Keratinocyte (primary cell): ENCODE results near the gene ATP1A1. TPM values are rescaled to one million over a fixed set of nuclear protein-coding genes. Genes with fewer than 3 reads are reported as not detected.

ENCODE experiments used
- DNase-seq: peaks from one replicate; pipeline ENCODE4 v3.0.0-alpha.2; 2011; ENCODE audit warnings: low read depth, missing footprints, low spot score
- FAIRE-seq: peaks from 2 replicates; lab custom pipeline; 2011; peaks lifted over from hg19 to GRCh38; lab: Jason Lieb, UNC
- H2AFZ ChIP-seq: 2 replicates; pipeline ENCODE4 v1.6.0; 2012; ENCODE audit warnings: low read length, control low read depth, inconsistent platforms; ENCODE audit not compliant: control insufficient read depth
- H3K27ac ChIP-seq: 2 replicates; pipeline ENCODE4 v1.5.1; 2011; ENCODE audit warnings: low read length; ENCODE audit not compliant: control insufficient read depth, insufficient read depth
- H3K27me3 ChIP-seq: 3 replicates; pipeline ENCODE4 v1.6.0; 2011; ENCODE audit warnings: low read length; ENCODE audit not compliant: control insufficient read depth, insufficient read depth; ENCODE audit errors: extremely low read depth
- H3K36me3 ChIP-seq, 2 experiments: 2 replicates in 1 of 2; 3 replicates in 1 of 2; pipeline ENCODE4 v1.5.1; 2011; ENCODE audit warnings: low read length in 2 of 2, mild to moderate bottlenecking in 1 of 2; ENCODE audit not compliant: control insufficient read depth in 2 of 2, insufficient read depth in 2 of 2; ENCODE audit errors: extremely low read depth in 1 of 2
- H3K4me1 ChIP-seq: 3 replicates; pipeline ENCODE4 v1.5.1; 2011; ENCODE audit warnings: low read length; ENCODE audit not compliant: control insufficient read depth, insufficient read depth; ENCODE audit errors: extremely low read depth
- H3K4me2 ChIP-seq: 3 replicates; pipeline ENCODE4 v1.6.0; 2011; ENCODE audit warnings: low read depth, low read length; ENCODE audit not compliant: control insufficient read depth, insufficient read depth; ENCODE audit errors: extremely low read depth
- H3K4me3 ChIP-seq, 3 experiments: fragments of 200-600 bp in 1 of 3; sonication (generic) in 1 of 3; 2 replicates in 2 of 3; 3 replicates in 1 of 3; pipeline ENCODE4 v1.5.1; 2011 to 2016; ENCODE audit warnings: low read length in 3 of 3, mild to moderate bottlenecking in 3 of 3, control low read depth in 2 of 3, inconsistent platforms in 1 of 3, low read depth in 1 of 3, mixed read lengths in 1 of 3, mixed run types in 1 of 3, moderate library complexity in 1 of 3; ENCODE audit not compliant: control insufficient read depth in 2 of 3, insufficient read depth in 2 of 3; ENCODE audit errors: extremely low read depth in 1 of 3
- H3K79me2 ChIP-seq: 2 replicates; pipeline ENCODE4 v1.6.0; 2012; ENCODE audit warnings: low read length; ENCODE audit not compliant: control insufficient read depth, insufficient read depth
- H3K9ac ChIP-seq: 3 replicates; pipeline ENCODE4 v1.6.0; 2011; ENCODE audit warnings: low read length; ENCODE audit not compliant: control insufficient read depth, insufficient read depth; ENCODE audit errors: extremely low read depth
- H3K9me1 ChIP-seq: 3 replicates; pipeline ENCODE4 v1.6.0; 2011; ENCODE audit warnings: low read length; ENCODE audit not compliant: control insufficient read depth, insufficient read depth; ENCODE audit errors: extremely low read depth
- H3K9me3 ChIP-seq: 2 replicates; pipeline ENCODE4 v1.5.1; 2012; ENCODE audit warnings: low read depth, low read length; ENCODE audit not compliant: control insufficient read depth
- H4K20me1 ChIP-seq: 3 replicates; pipeline ENCODE4 v1.6.0; 2011; ENCODE audit warnings: low read length; ENCODE audit not compliant: control insufficient read depth, insufficient read depth; ENCODE audit errors: extremely low read depth
- EZH2 ChIP-seq: IDR thresholded peaks from one replicate; pipeline ENCODE4 v1.6.1; 2012; ENCODE audit warnings: inconsistent platforms, mild to moderate bottlenecking, low read length, moderate library complexity
- dilution Hi-C: fragments of 300-500 bp; cut with MboI; formaldehyde crosslinking; loops from one replicate; pipeline ENCODE4 v1.7.0; 2020; ENCODE audit warnings: low sequenced_read_pairs; ENCODE audit not compliant: extremely low pct_ligation_motif_present
- polyA plus RNA-seq, 5 experiments: library from polyadenylated mRNA; depleted of rRNA in 3 of 5; stranded (reverse) in 3 of 5; stranded (forward) in 1 of 5; unstranded in 1 of 5; fragments of >200 nt; gene quantifications; 1 replicate in 1 of 5; 2 replicates in 3 of 5; 3 replicates in 1 of 5; pipeline versions ENCODE4 v1.2.1 to v1.2.3, GENCODE V29; 2011 to 2012; ENCODE audit warnings: missing spikeins in 2 of 5, low read depth in 1 of 5, low replicate concordance in 1 of 5
- TF ChIP-seq, protein P1 (sequence below), 3 experiments: IDR thresholded peaks in 1 of 3; conservative IDR thresholded peaks in 1 of 3; optimal IDR thresholded peaks in 1 of 3; 2 replicates in 2 of 3; 3 replicates in 1 of 3; pipeline versions ENCODE3 to v1.5.1; 2011; ENCODE audit warnings: low read length in 3 of 3, mild to moderate bottlenecking in 3 of 3, moderate library complexity in 2 of 3, control low read depth in 1 of 3, inconsistent platforms in 1 of 3; ENCODE audit not compliant: insufficient read depth in 2 of 3; ENCODE audit errors: extremely low read depth in 1 of 3

Gene ATP1A1
- polyA plus RNA-seq, 1 donor (not counting 4 experiments of a cell fraction or from before 2014, with no cell fraction given), result 357 TPM

DNA sequence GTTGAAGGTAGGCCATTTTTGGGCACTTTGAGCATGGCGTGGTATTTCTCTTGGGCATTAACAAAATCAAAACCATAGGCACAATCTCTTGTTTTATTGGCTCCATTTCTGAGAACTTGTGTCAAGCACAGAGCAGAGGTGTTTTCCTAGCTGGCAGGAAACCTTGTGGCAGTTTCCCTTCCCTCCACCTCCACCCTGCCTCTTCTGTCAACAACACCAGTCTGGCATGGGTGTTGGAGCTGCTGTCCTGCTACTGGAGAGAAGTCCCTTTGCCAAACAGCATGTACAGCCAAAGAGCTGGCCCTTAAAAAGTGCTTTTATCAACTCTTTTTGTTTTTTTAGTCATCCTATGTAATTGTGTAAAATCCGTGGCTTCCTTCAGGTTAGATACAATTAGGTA is 16.0 kb downstream of the ATP1A1 start:
- H3K79me2 ChIP-seq, result peaks cover 4% of the 10 kb centered on the region
- no peak for TF ChIP-seq EZH2
- TF ChIP-seq, protein P1, sequence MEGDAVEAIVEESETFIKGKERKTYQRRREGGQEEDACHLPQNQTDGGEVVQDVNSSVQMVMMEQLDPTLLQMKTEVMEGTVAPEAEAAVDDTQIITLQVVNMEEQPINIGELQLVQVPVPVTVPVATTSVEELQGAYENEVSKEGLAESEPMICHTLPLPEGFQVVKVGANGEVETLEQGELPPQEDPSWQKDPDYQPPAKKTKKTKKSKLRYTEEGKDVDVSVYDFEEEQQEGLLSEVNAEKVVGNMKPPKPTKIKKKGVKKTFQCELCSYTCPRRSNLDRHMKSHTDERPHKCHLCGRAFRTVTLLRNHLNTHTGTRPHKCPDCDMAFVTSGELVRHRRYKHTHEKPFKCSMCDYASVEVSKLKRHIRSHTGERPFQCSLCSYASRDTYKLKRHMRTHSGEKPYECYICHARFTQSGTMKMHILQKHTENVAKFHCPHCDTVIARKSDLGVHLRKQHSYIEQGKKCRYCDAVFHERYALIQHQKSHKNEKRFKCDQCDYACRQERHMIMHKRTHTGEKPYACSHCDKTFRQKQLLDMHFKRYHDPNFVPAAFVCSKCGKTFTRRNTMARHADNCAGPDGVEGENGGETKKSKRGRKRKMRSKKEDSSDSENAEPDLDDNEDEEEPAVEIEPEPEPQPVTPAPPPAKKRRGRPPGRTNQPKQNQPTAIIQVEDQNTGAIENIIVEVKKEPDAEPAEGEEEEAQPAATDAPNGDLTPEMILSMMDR (optimal IDR thresholded peaks at IDR 0.05 in 1 of 3, IDR thresholded peaks at IDR 0.05 in 1 of 3, conservative IDR thresholded peaks at IDR 0.05 in 1 of 3; ENCODE audit: extremely low read depth in 1 of 3, insufficient read depth in 2 of 3, low read length in 3 of 3), result no peak
- peaks cover 8% of the 10 kb centered on the region for H3K4me1 ChIP-seq
- H3K9me3 ChIP-seq, result no peaks in the 10 kb centered on the region
- H3K27ac ChIP-seq, result no peak overlapping the region
- peaks cover 44 to 51% of the 10 kb centered on the region in 2 experiments for H3K36me3 ChIP-seq
- no peak overlapping the region for H3K4me2 ChIP-seq
- H2AFZ ChIP-seq, result no peak overlapping the region
- DNase-seq (no peak), FAIRE-seq (no peak)
- no peak overlapping the region for H3K4me3 ChIP-seq
- no peaks in the 10 kb centered on the region for H3K9me1 ChIP-seq
- no peak overlapping the region for H3K9ac ChIP-seq
- dilution Hi-C loops, result no loop called here
- no peaks in the 10 kb centered on the region for H4K20me1 ChIP-seq
- no peaks in the 10 kb centered on the region for H3K27me3 ChIP-seq

DNA sequence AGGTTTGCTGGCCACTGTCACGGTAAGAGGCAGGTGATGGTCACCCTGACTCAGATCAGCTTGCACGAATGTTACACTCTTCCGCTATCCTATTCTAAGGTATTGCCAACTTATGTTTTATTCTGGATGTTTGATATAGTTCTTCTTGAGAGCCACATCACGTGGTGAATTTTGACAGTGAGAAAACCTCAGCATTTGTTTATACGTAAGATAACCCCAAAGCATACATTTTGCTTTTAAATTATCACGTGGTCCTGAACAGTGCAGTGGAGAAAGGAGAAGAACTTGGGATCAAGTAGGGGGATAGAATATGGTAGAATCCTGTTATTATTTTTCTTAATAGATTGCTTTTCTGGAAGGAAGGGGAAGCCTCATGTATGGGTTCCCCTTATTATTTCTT is 16.6 kb downstream of the ATP1A1 start:
- TF ChIP-seq, protein P1 (optimal IDR thresholded peaks at IDR 0.05 in 1 of 3, IDR thresholded peaks at IDR 0.05 in 1 of 3, conservative IDR thresholded peaks at IDR 0.05 in 1 of 3; ENCODE audit: extremely low read depth in 1 of 3, insufficient read depth in 2 of 3, low read length in 3 of 3), result no peak
- peaks cover 41 to 58% of the 10 kb centered on the region in 2 experiments for H3K36me3 ChIP-seq
- no peak for DNase-seq
- no peaks in the 10 kb centered on the region for H3K27me3 ChIP-seq
- H3K27ac ChIP-seq, result no peak overlapping the region
- dilution Hi-C loops, result no loop called here
- no peak overlapping the region for H3K9ac ChIP-seq
- H3K4me1 ChIP-seq, result peaks cover 8% of the 10 kb centered on the region
- no peaks in the 10 kb centered on the region for H3K79me2 ChIP-seq
- H4K20me1 ChIP-seq, result no peaks in the 10 kb centered on the region
- no peak overlapping the region for H2AFZ ChIP-seq
- no peak for FAIRE-seq
- H3K4me2 ChIP-seq, result no peak overlapping the region
- H3K9me3 ChIP-seq, result no peaks in the 10 kb centered on the region
- H3K9me1 ChIP-seq, result no peaks in the 10 kb centered on the region
- no peak overlapping the region for H3K4me3 ChIP-seq
